Measurements from ENCODE around the gene PFKFB1. TPM values are rescaled to one million over a fixed set of nuclear protein-coding genes. Genes with fewer than 3 reads are reported as not detected.
"Not testable (repeated sequence)": the region's sequence is repeated elsewhere in the genome, so short reads cannot be mapped to it uniquely, and the experiment has no call there.

The PFKFB1 gene
- total RNA-seq, 1 donor from 2014 or later: 0.17 TPM

DNA sequence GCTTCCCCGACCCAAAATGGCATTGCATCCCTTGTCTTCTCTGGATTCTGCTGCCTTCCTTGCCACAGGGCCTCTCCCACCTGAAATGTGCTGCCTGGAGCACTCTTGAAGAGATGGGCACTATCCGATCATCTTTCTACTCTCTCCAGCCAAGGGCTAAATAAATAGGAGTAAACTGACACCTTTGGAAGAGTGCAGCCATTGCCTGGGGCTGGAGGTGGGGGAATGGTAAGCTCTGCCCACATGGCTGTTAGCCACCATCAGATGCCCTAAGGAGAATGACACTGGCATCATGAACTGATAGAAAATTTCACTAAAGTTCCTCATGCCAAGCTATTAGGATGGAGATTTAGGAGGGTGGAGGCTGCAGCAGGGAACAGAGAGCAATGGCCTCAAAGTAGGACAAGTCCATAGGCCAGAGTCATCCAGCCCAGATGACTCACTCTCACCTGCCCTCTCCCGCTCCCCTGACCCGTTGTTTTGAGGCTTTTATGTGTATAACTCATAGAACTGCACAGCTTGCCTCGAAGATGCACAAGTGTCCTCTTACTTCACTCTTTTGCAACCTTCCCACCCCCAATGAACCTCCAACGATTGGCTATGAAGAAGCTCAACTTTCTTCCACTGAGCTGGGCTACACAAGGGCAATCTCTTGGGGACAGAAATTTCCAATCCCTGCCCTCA is 822 bp upstream of the PFKFB1 start:
- Mint-ChIP-seq H3K9me3 (peaks cover 3% of the 10 kb centered on the region), H3K36me3 (no peaks in the 10 kb centered on the region), H3K27me3 (ENCODE audit: insufficient read depth, low read depth) (peaks cover 2% of the 10 kb centered on the region), H3K27ac (no peak overlapping the region), H3K4me3 (no peak overlapping the region), H3K4me1 (peaks cover 2% of the 10 kb centered on the region)
- Histone ChIP-seq H3K4me3 (no peak overlapping the region), H3K9ac (no peak overlapping the region), H3K4me1 (no peaks in the 10 kb centered on the region), H4K20me1 (ENCODE audit: low read depth) (no peaks in the 10 kb centered on the region), H3K4me2 (no peak overlapping the region), H3K36me3 (no peaks in the 10 kb centered on the region), H3K27me3 (no peaks in the 10 kb centered on the region), H3F3A (ENCODE audit: low read depth) (peaks cover 5% of the 10 kb centered on the region), H3K79me2 (ENCODE audit: low read depth) (no peaks in the 10 kb centered on the region), H2AFZ (replicated peaks) (no peak overlapping the region), H3K27ac (no peak overlapping the region), H3K9me3 (ENCODE audit: low read depth) (no peaks in the 10 kb centered on the region)
- DNase-seq (ENCODE audit: low spot score): no peak
- TF ChIP-seq, protein P1, sequence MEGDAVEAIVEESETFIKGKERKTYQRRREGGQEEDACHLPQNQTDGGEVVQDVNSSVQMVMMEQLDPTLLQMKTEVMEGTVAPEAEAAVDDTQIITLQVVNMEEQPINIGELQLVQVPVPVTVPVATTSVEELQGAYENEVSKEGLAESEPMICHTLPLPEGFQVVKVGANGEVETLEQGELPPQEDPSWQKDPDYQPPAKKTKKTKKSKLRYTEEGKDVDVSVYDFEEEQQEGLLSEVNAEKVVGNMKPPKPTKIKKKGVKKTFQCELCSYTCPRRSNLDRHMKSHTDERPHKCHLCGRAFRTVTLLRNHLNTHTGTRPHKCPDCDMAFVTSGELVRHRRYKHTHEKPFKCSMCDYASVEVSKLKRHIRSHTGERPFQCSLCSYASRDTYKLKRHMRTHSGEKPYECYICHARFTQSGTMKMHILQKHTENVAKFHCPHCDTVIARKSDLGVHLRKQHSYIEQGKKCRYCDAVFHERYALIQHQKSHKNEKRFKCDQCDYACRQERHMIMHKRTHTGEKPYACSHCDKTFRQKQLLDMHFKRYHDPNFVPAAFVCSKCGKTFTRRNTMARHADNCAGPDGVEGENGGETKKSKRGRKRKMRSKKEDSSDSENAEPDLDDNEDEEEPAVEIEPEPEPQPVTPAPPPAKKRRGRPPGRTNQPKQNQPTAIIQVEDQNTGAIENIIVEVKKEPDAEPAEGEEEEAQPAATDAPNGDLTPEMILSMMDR (IDR thresholded peaks at IDR 0.05): no peak

GRCh38 chrX:54992911-54993622 is 921 bp downstream of the PFKFB1 start:
- no peak overlapping the region for H3K4me3 Mint-ChIP-seq
- no peaks in the 10 kb centered on the region for H3K36me3 ChIP-seq

GRCh38 chrX:54991706-54992105 is 2.3 kb downstream of the PFKFB1 start:
- H3K27ac Mint-ChIP-seq: no peak overlapping the region
- no peak for DNase-seq (ENCODE audit: low spot score)
- H3K4me3 ChIP-seq: no peak overlapping the region

More at GRCh38 chrX:54992911-54993622, 921 bp downstream of the PFKFB1 start:
- no peak overlapping the region for H3K27ac Mint-ChIP-seq
- Histone ChIP-seq H3K4me3 (no peak overlapping the region), H3K79me2 (ENCODE audit: low read depth) (no peaks in the 10 kb centered on the region), H3K27me3 (no peaks in the 10 kb centered on the region), H2AFZ (replicated peaks) (no peak overlapping the region), H4K20me1 (ENCODE audit: low read depth) (no peaks in the 10 kb centered on the region), H3K4me1 (no peaks in the 10 kb centered on the region), H3F3A (ENCODE audit: low read depth) (no peaks in the 10 kb centered on the region), H3K4me2 (no peak overlapping the region), H3K9ac (no peak overlapping the region), H3K27ac (no peak overlapping the region), H3K9me3 (ENCODE audit: low read depth) (no peaks in the 10 kb centered on the region)
- no peaks in the 10 kb centered on the region for H3K4me1 Mint-ChIP-seq
- H3K27me3 Mint-ChIP-seq (ENCODE audit: insufficient read depth, low read depth): peaks cover 2% of the 10 kb centered on the region
- no peaks in the 10 kb centered on the region for H3K36me3 Mint-ChIP-seq
- H3K9me3 Mint-ChIP-seq: peaks cover 3% of the 10 kb centered on the region
- DNase-seq (ENCODE audit: low spot score): no peak
- TF ChIP-seq, protein P1 (IDR thresholded peaks at IDR 0.05): no peak
- TF ChIP-seq EZH2 (IDR thresholded peaks at IDR 0.05) (no peak), EZH2phosphoT487 (IDR thresholded peaks at IDR 0.05) (no peak)

GRCh38 chrX:54983306-54983705 is 10.7 kb downstream of the PFKFB1 start:
- not testable (repeated sequence) for H3K27me3 Mint-ChIP-seq (ENCODE audit: insufficient read depth, low read depth); H3K4me1 ChIP-seq; H3K79me2 ChIP-seq (ENCODE audit: low read depth); H4K20me1 ChIP-seq (ENCODE audit: low read depth); H3K27ac Mint-ChIP-seq; H3K36me3 ChIP-seq; H3K9me3 Mint-ChIP-seq; H3K4me2 ChIP-seq; H3K36me3 Mint-ChIP-seq; H3K4me3 ChIP-seq; H3K9ac ChIP-seq; H2AFZ ChIP-seq (replicated peaks); H3K27ac ChIP-seq; DNase-seq (ENCODE audit: low spot score); H3K9me3 ChIP-seq (ENCODE audit: low read depth); H3F3A ChIP-seq (ENCODE audit: low read depth); H3K4me3 Mint-ChIP-seq; H3K27me3 ChIP-seq; H3K4me1 Mint-ChIP-seq

More at GRCh38 chrX:54991706-54992105, 2.3 kb downstream of the PFKFB1 start:
- no peaks in the 10 kb centered on the region for H3F3A ChIP-seq (ENCODE audit: low read depth)
- H3K9me3 ChIP-seq (ENCODE audit: low read depth): no peaks in the 10 kb centered on the region
- no peak for TF ChIP-seq EZH2phosphoT487 (IDR thresholded peaks at IDR 0.05)
- TF ChIP-seq, protein P1 (IDR thresholded peaks at IDR 0.05): no peak
- no peak for TF ChIP-seq EZH2 (IDR thresholded peaks at IDR 0.05)
- H3K36me3 ChIP-seq: no peaks in the 10 kb centered on the region
- H2AFZ ChIP-seq (replicated peaks): no peak overlapping the region
- Mint-ChIP-seq H3K9me3 (peaks cover 3% of the 10 kb centered on the region), H3K36me3 (no peaks in the 10 kb centered on the region), H3K4me3 (no peak overlapping the region), H3K27me3 (ENCODE audit: insufficient read depth, low read depth) (peaks cover 2% of the 10 kb centered on the region), H3K4me1 (no peaks in the 10 kb centered on the region)
- no peak overlapping the region for H3K27ac ChIP-seq
- H3K79me2 ChIP-seq (ENCODE audit: low read depth): no peaks in the 10 kb centered on the region
- H3K9ac ChIP-seq: no peak overlapping the region
- no peak overlapping the region for H3K4me2 ChIP-seq
- H3K4me1 ChIP-seq: no peaks in the 10 kb centered on the region
- H4K20me1 ChIP-seq (ENCODE audit: low read depth): no peaks in the 10 kb centered on the region
- no peaks in the 10 kb centered on the region for H3K27me3 ChIP-seq
